ENCODE results near the gene GALNT6.
"Not testable (repeated sequence)": the region's sequence is repeated elsewhere in the genome, so short reads cannot be mapped to it uniquely, and the experiment has no call there.

GALNT6 gene

DNA sequence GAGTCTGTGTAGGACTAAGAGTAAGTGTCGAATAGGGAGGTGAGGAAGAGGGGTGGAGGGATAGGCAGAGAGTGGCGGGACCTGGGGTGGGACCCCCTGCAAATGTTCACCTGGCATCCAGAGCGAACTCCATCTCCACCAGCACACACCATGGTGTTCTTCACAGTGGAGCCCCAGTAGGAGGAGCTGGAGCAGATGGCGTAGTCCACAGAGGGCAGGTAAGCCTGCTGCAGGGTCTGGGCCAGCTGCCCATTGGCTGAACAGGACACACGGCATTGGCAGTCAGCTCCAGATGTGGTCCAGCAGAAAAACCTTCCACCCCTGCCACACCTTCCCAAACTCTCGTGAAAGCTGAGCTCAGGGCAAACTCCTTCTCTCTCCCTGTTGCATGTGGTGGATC lies 51.5 kb downstream of the GALNT6 start:
- no peaks in the 10 kb centered on the region; the same call in 1 of the 2 replicates for H3F3A ChIP-seq (ENCODE audit: low read depth)
- no peaks in the 10 kb centered on the region for H3K9me3 ChIP-seq (ENCODE audit: insufficient read depth, low read depth, low read length)
- H4K20me1 ChIP-seq (ENCODE audit: insufficient read depth, low read length, poor library complexity, severe bottlenecking): no peaks in the 10 kb centered on the region
- no peaks in the 10 kb centered on the region for H3K27me3 ChIP-seq (ENCODE audit: insufficient read depth, low read length, poor library complexity, severe bottlenecking)
- no peak for TF ChIP-seq EZH2phosphoT487 (IDR thresholded peaks at IDR 0.05; ENCODE audit: borderline replicate concordance)
- TF ChIP-seq, protein P1, sequence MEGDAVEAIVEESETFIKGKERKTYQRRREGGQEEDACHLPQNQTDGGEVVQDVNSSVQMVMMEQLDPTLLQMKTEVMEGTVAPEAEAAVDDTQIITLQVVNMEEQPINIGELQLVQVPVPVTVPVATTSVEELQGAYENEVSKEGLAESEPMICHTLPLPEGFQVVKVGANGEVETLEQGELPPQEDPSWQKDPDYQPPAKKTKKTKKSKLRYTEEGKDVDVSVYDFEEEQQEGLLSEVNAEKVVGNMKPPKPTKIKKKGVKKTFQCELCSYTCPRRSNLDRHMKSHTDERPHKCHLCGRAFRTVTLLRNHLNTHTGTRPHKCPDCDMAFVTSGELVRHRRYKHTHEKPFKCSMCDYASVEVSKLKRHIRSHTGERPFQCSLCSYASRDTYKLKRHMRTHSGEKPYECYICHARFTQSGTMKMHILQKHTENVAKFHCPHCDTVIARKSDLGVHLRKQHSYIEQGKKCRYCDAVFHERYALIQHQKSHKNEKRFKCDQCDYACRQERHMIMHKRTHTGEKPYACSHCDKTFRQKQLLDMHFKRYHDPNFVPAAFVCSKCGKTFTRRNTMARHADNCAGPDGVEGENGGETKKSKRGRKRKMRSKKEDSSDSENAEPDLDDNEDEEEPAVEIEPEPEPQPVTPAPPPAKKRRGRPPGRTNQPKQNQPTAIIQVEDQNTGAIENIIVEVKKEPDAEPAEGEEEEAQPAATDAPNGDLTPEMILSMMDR (conservative IDR thresholded peaks at IDR 0.05; ENCODE audit: low read length): no peak
- H3K79me2 ChIP-seq (ENCODE audit: insufficient read depth, low read length): no peaks in the 10 kb centered on the region
- H3K4me2 ChIP-seq (ENCODE audit: low read depth, low read length, poor library complexity, severe bottlenecking): no peak overlapping the region
- H3K4me3 ChIP-seq (ENCODE audit: low read length, poor library complexity, severe bottlenecking): no peak overlapping the region
- no peaks in the 10 kb centered on the region for H3K36me3 ChIP-seq (ENCODE audit: insufficient read depth, low read length)
- peak overlapping the region; percentile 9 for H3K9ac ChIP-seq (ENCODE audit: low read depth, low read length, poor library complexity, severe bottlenecking)
- peak overlapping the region; percentile 57; the same call in 1 of the 2 replicates for H2AFZ ChIP-seq (ENCODE audit: low read length)
- peaks cover 4% of the 10 kb centered on the region for H3K4me1 ChIP-seq (ENCODE audit: insufficient read depth, low read length, poor library complexity, severe bottlenecking)
- H3K9me2 ChIP-seq (replicated peaks; ENCODE audit: low read depth, low read length): no peaks in the 10 kb centered on the region

DNA sequence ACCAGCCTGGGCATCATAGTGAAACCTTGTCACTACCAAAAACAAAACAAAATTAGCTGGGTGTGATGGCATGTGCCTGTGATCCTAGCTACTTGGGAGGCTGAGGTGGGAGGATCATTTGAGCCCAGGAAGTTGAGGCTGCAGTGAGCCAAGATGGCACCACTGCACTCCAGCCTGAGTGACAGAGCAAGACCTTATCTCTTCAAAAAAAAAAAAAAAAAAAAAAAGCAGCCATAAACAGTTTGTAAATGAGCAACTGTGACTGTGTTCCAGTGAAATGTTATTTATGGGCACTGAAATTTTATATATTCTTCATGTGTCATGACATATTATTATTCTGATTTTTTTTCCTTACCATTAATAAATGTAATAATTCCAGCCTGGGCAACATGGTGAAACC lies 53.9 kb downstream of the GALNT6 start:
- not testable (repeated sequence) for H3F3A ChIP-seq (ENCODE audit: low read depth); H3K27me3 ChIP-seq (ENCODE audit: insufficient read depth, low read length, poor library complexity, severe bottlenecking); H4K20me1 ChIP-seq (ENCODE audit: insufficient read depth, low read length, poor library complexity, severe bottlenecking); H3K4me1 ChIP-seq (ENCODE audit: insufficient read depth, low read length, poor library complexity, severe bottlenecking); H2AFZ ChIP-seq (ENCODE audit: low read length); H3K9me3 ChIP-seq (ENCODE audit: insufficient read depth, low read depth, low read length); H3K4me2 ChIP-seq (ENCODE audit: low read depth, low read length, poor library complexity, severe bottlenecking); H3K79me2 ChIP-seq (ENCODE audit: insufficient read depth, low read length); H3K9me2 ChIP-seq (replicated peaks; ENCODE audit: low read depth, low read length); H3K4me3 ChIP-seq (ENCODE audit: low read length, poor library complexity, severe bottlenecking); H3K36me3 ChIP-seq (ENCODE audit: insufficient read depth, low read length); H3K9ac ChIP-seq (ENCODE audit: low read depth, low read length, poor library complexity, severe bottlenecking)

DNA sequence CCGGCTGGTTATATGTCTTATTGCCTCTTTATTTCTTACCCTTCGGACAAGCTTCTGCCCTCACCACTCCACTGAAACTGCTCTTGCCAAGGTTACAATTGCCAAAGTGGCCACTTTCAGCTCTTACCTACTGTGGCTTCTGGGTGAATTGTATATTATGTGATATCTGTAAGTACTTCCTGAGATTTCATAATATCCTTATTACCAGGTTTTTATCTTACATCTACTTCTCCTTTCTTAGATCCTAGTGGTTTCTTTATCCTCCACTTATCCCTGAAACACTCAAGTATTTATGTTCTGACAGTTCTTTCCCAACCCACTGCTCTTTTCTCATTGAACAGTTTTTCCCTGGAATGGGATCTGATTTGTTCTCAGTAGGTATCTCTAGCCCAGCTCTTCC lies 55.3 kb downstream of the GALNT6 start:
- Histone ChIP-seq H3K4me1 (ENCODE audit: insufficient read depth, low read length, poor library complexity, severe bottlenecking) (peaks cover under 1% of the 10 kb centered on the region), H3K9ac (ENCODE audit: low read depth, low read length, poor library complexity, severe bottlenecking) (no peak overlapping the region), H3K9me3 (ENCODE audit: insufficient read depth, low read depth, low read length) (no peaks in the 10 kb centered on the region), H3F3A (ENCODE audit: low read depth) (no peaks in the 10 kb centered on the region; the same call in 1 of the 2 replicates), H3K4me3 (ENCODE audit: low read length, poor library complexity, severe bottlenecking) (no peak overlapping the region), H3K4me2 (ENCODE audit: low read depth, low read length, poor library complexity, severe bottlenecking) (no peak overlapping the region), H2AFZ (ENCODE audit: low read length) (no peak overlapping the region), H3K9me2 (replicated peaks; ENCODE audit: low read depth, low read length) (no peaks in the 10 kb centered on the region), H4K20me1 (ENCODE audit: insufficient read depth, low read length, poor library complexity, severe bottlenecking) (no peaks in the 10 kb centered on the region), H3K79me2 (ENCODE audit: insufficient read depth, low read length) (no peaks in the 10 kb centered on the region), H3K27me3 (ENCODE audit: insufficient read depth, low read length, poor library complexity, severe bottlenecking) (no peaks in the 10 kb centered on the region), H3K36me3 (ENCODE audit: insufficient read depth, low read length) (no peaks in the 10 kb centered on the region)
- TF ChIP-seq, protein P1 (conservative IDR thresholded peaks at IDR 0.05; ENCODE audit: low read length): no peak
- TF ChIP-seq EZH2phosphoT487 (IDR thresholded peaks at IDR 0.05; ENCODE audit: borderline replicate concordance): no peak

DNA sequence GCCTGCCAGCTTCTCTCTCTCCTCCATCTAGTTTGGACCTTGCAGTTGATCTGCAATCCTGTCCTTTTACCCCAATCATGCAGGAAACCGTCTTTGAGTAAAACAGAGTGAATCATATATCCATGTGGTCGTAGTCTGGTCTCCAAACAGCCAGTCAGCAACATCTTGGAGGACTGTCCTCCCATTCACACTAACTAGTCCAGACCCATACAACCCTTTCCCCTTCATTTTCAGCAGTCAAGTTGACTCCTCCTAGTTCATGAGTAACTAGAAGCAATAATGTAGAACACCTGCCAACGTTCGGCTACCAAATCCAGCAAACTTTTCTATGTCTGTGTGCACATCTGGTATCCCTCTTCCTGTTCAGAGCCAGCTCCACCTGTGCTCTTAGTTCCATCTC lies 56.4 kb downstream of the GALNT6 start:
- H3K36me3 ChIP-seq (ENCODE audit: insufficient read depth, low read length): no peaks in the 10 kb centered on the region
- no peak overlapping the region for H3K9ac ChIP-seq (ENCODE audit: low read depth, low read length, poor library complexity, severe bottlenecking)
- no peak overlapping the region for H3K4me3 ChIP-seq (ENCODE audit: low read length, poor library complexity, severe bottlenecking)
- no peaks in the 10 kb centered on the region for H4K20me1 ChIP-seq (ENCODE audit: insufficient read depth, low read length, poor library complexity, severe bottlenecking)
- TF ChIP-seq EZH2phosphoT487 (IDR thresholded peaks at IDR 0.05; ENCODE audit: borderline replicate concordance): no peak
- TF ChIP-seq, protein P1 (conservative IDR thresholded peaks at IDR 0.05; ENCODE audit: low read length): no peak
- no peaks in the 10 kb centered on the region for H3K9me2 ChIP-seq (replicated peaks; ENCODE audit: low read depth, low read length)
- peaks cover 6% of the 10 kb centered on the region for H3K4me1 ChIP-seq (ENCODE audit: insufficient read depth, low read length, poor library complexity, severe bottlenecking)
- H2AFZ ChIP-seq (ENCODE audit: low read length): no peak overlapping the region
- H3F3A ChIP-seq (ENCODE audit: low read depth): no peaks in the 10 kb centered on the region; the same call in 1 of the 2 replicates
- no peaks in the 10 kb centered on the region for H3K79me2 ChIP-seq (ENCODE audit: insufficient read depth, low read length)
- no peak overlapping the region for H3K4me2 ChIP-seq (ENCODE audit: low read depth, low read length, poor library complexity, severe bottlenecking)
- no peaks in the 10 kb centered on the region for H3K27me3 ChIP-seq (ENCODE audit: insufficient read depth, low read length, poor library complexity, severe bottlenecking)
- H3K9me3 ChIP-seq (ENCODE audit: insufficient read depth, low read depth, low read length): no peaks in the 10 kb centered on the region

All from Loucy (cell line).